ENCODE results near the gene VWA3B. TPM values are rescaled to one million over a fixed set of nuclear protein-coding genes. Genes with fewer than 3 reads are reported as not detected.
A peak's percentile ranks its signal among the peaks of the same experiment; 100 is the strongest.

Gene VWA3B
- total and polyA plus RNA-seq, 2 experiments from 2014 or later: not detected

- no peaks in the 10 kb centered on the region for H3K9me2 ChIP-seq (ENCODE audit: insufficient read depth)
- no peaks in the 10 kb centered on the region for H4K20me1 ChIP-seq (ENCODE audit: insufficient read depth)
- peak overlapping the region; percentile 56 for H3K4me3 ChIP-seq
- TF ChIP-seq EZH2phosphoT487 (IDR thresholded peaks at IDR 0.05; ENCODE audit: insufficient read depth, low read depth): no peak
- no peak for TF ChIP-seq EZH2 (IDR thresholded peaks at IDR 0.05; ENCODE audit: insufficient read depth, poor library complexity, severe bottlenecking)
- H3K4me1 ChIP-seq (ENCODE audit: insufficient read depth): no peaks in the 10 kb centered on the region
- H3K27ac ChIP-seq: no peak overlapping the region
- peak overlapping the region; percentile 73 for H2AFZ ChIP-seq
- H3K4me2 ChIP-seq (ENCODE audit: unreplicated experiment): peak overlapping the region; percentile 75
- no peaks in the 10 kb centered on the region for H3K9me3 ChIP-seq (ENCODE audit: low read depth)
- H3F3A ChIP-seq (ENCODE audit: insufficient read depth): no peaks in the 10 kb centered on the region
- in situ Hi-C loops (cut with MboI): no loop called here
- no peak for DNase-seq
- WGBS, 2 experiments (ENCODE audit: low coverage in 1 of 2, low lambda C conversion rate in 2 of 2, missing lambda C conversion rate in 2 of 2): 2 to 7% methylated on average over 3 of the region's 3 CpGs
- no peaks in the 10 kb centered on the region for H3K36me3 ChIP-seq (ENCODE audit: low read depth)
- H3K9ac ChIP-seq: peak overlapping the region; percentile 47; the same call in 1 of the 2 replicates
- no peaks in the 10 kb centered on the region for H3K79me2 ChIP-seq (ENCODE audit: insufficient read depth)
- no peaks in the 10 kb centered on the region for H3K27me3 ChIP-seq (replicated peaks; ENCODE audit: insufficient read depth)
These were observed 61.8 kb downstream of the VWA3B start for GRCh38 chr2:98148595-98149332.

GRCh38 chr2:98149333-98149697 lies 62.3 kb downstream of the VWA3B start:
- H3K4me2 ChIP-seq (ENCODE audit: unreplicated experiment): peak overlapping the region; percentile 75
- H3K9me2 ChIP-seq (ENCODE audit: insufficient read depth): no peaks in the 10 kb centered on the region
- H2AFZ ChIP-seq: peak overlapping the region; percentile 73
- no peaks in the 10 kb centered on the region for H3K79me2 ChIP-seq (ENCODE audit: insufficient read depth)
- in situ Hi-C loops (cut with MboI): no loop called here
- no peaks in the 10 kb centered on the region for H4K20me1 ChIP-seq (ENCODE audit: insufficient read depth)
- H3K9me3 ChIP-seq (ENCODE audit: low read depth): no peaks in the 10 kb centered on the region
- H3K27ac ChIP-seq: no peak overlapping the region
- no peaks in the 10 kb centered on the region for H3K36me3 ChIP-seq (ENCODE audit: low read depth)
- H3K9ac ChIP-seq: peak overlapping the region; percentile 47; the same call in 1 of the 2 replicates
- DNase-seq: peak; percentile 45
- H3F3A ChIP-seq (ENCODE audit: insufficient read depth): no peaks in the 10 kb centered on the region
- peak overlapping the region; percentile 56 for H3K4me3 ChIP-seq
- TF ChIP-seq EZH2phosphoT487 (IDR thresholded peaks at IDR 0.05; ENCODE audit: insufficient read depth, low read depth) (no peak), EZH2 (IDR thresholded peaks at IDR 0.05; ENCODE audit: insufficient read depth, poor library complexity, severe bottlenecking) (no peak)
- H3K4me1 ChIP-seq (ENCODE audit: insufficient read depth): no peaks in the 10 kb centered on the region
- H3K27me3 ChIP-seq (replicated peaks; ENCODE audit: insufficient read depth): no peaks in the 10 kb centered on the region
- WGBS, 2 experiments (ENCODE audit: low coverage in 1 of 2, low lambda C conversion rate in 2 of 2, missing lambda C conversion rate in 2 of 2): 24 to 28% methylated on average over 4 of the region's 4 CpGs

GRCh38 chr2:98153481-98153880 lies 66.5 kb downstream of the VWA3B start:
- DNase-seq: no peak
- 0 out of 2 replicates have a peak, but pooled peaks cover 3% of the 10 kb centered on the region for H3K27me3 ChIP-seq (replicated peaks; ENCODE audit: insufficient read depth)

GRCh38 chr2:98155291-98155690 lies 68.3 kb downstream of the VWA3B start:
- TF ChIP-seq EZH2phosphoT487 (IDR thresholded peaks at IDR 0.05; ENCODE audit: insufficient read depth, low read depth) (no peak), EZH2 (IDR thresholded peaks at IDR 0.05; ENCODE audit: insufficient read depth, poor library complexity, severe bottlenecking) (no peak)
- Histone ChIP-seq H3K4me2 (ENCODE audit: unreplicated experiment) (no peak overlapping the region), H3K9ac (no peak overlapping the region), H3K79me2 (ENCODE audit: insufficient read depth) (no peaks in the 10 kb centered on the region), H3F3A (ENCODE audit: insufficient read depth) (no peaks in the 10 kb centered on the region), H3K36me3 (ENCODE audit: low read depth) (no peaks in the 10 kb centered on the region), H3K4me3 (no peak overlapping the region), H3K4me1 (ENCODE audit: insufficient read depth) (no peaks in the 10 kb centered on the region), H3K27me3 (replicated peaks; ENCODE audit: insufficient read depth) (0 out of 2 replicates have a peak, but pooled peaks cover 3% of the 10 kb centered on the region), H3K9me3 (ENCODE audit: low read depth) (no peaks in the 10 kb centered on the region), H4K20me1 (ENCODE audit: insufficient read depth) (no peaks in the 10 kb centered on the region), H2AFZ (no peak overlapping the region), H3K9me2 (ENCODE audit: insufficient read depth) (no peaks in the 10 kb centered on the region), H3K27ac (no peak overlapping the region)
- in situ Hi-C loops (cut with MboI): no loop called here
- 82 to 83% methylated on average over 8 of the region's 8 CpGs for WGBS, 2 experiments (ENCODE audit: low coverage in 1 of 2, low lambda C conversion rate in 2 of 2, missing lambda C conversion rate in 2 of 2)
- no peak for DNase-seq

More at GRCh38 chr2:98153481-98153880, 66.5 kb downstream of the VWA3B start:
- WGBS, 2 experiments (ENCODE audit: low coverage in 1 of 2, low lambda C conversion rate in 2 of 2, missing lambda C conversion rate in 2 of 2): 60% methylated on average over 5 of the region's 5 CpGs
- Histone ChIP-seq H3K4me1 (ENCODE audit: insufficient read depth) (no peaks in the 10 kb centered on the region), H3K9ac (no peak overlapping the region), H3K4me3 (no peak overlapping the region), H3K9me2 (ENCODE audit: insufficient read depth) (no peaks in the 10 kb centered on the region), H3K36me3 (ENCODE audit: low read depth) (no peaks in the 10 kb centered on the region), H3K9me3 (ENCODE audit: low read depth) (no peaks in the 10 kb centered on the region), H3F3A (ENCODE audit: insufficient read depth) (no peaks in the 10 kb centered on the region), H3K27ac (no peak overlapping the region), H3K4me2 (ENCODE audit: unreplicated experiment) (no peak overlapping the region), H3K79me2 (ENCODE audit: insufficient read depth) (no peaks in the 10 kb centered on the region), H2AFZ (no peak overlapping the region), H4K20me1 (ENCODE audit: insufficient read depth) (no peaks in the 10 kb centered on the region)
- TF ChIP-seq EZH2 (IDR thresholded peaks at IDR 0.05; ENCODE audit: insufficient read depth, poor library complexity, severe bottlenecking): no peak
- TF ChIP-seq EZH2phosphoT487 (IDR thresholded peaks at IDR 0.05; ENCODE audit: insufficient read depth, low read depth): no peak
- in situ Hi-C loops (cut with MboI): no loop called here
